Smooth muscle cell (in vitro differentiated cells): ENCODE data around the gene AOAH. TPM values are rescaled to one million over a fixed set of nuclear protein-coding genes. Genes with fewer than 3 reads are reported as not detected.

ENCODE experiments used
- DNase-seq: peaks from one replicate; lab custom pipeline; 2025; ENCODE audit not compliant: unreplicated experiment; lab: John Stamatoyannopoulos, UW
- H2AFZ ChIP-seq: fragments of 200-600 bp; sonication (generic); 2 replicates; pipeline ENCODE4 v1.6.0; 2016; ENCODE audit warnings: antibody characterized with exemption, low read depth, mild to moderate bottlenecking
- H3F3A ChIP-seq: fragments of 200-600 bp; sonication (generic); 2 replicates; pipeline ENCODE4 v1.6.0; 2017; ENCODE audit warnings: antibody characterized with exemption, low read depth
- H3K27ac ChIP-seq: fragments of 200-600 bp; sonication (generic); 2 replicates; pipeline ENCODE4 v1.5.1; 2016; ENCODE audit warnings: low read depth, mild to moderate bottlenecking
- H3K27me3 ChIP-seq: fragments of 200-600 bp; sonication (generic); 2 replicates; pipeline ENCODE4 v1.6.1; 2016; ENCODE audit warnings: low read depth, mild to moderate bottlenecking
- H3K36me3 ChIP-seq: fragments of 200-600 bp; sonication (generic); 2 replicates; pipeline ENCODE4 v1.5.1; 2016; ENCODE audit warnings: low read depth
- H3K4me1 ChIP-seq: fragments of 200-600 bp; sonication (generic); 2 replicates; pipeline ENCODE4 v1.5.1; 2016; ENCODE audit warnings: low read depth
- H3K4me2 ChIP-seq: fragments of 200-600 bp; sonication (generic); 2 replicates; pipeline ENCODE4 v1.6.0; 2016; ENCODE audit warnings: mild to moderate bottlenecking
- H3K4me3 ChIP-seq: fragments of 200-600 bp; sonication (generic); 2 replicates; pipeline ENCODE4 v1.5.1; 2016; ENCODE audit warnings: mild to moderate bottlenecking
- H3K79me2 ChIP-seq: fragments of 200-600 bp; sonication (generic); 2 replicates; pipeline ENCODE4 v1.6.0; 2016; ENCODE audit warnings: low read depth, mild to moderate bottlenecking
- H3K9ac ChIP-seq: fragments of 200-600 bp; sonication (generic); 2 replicates; pipeline ENCODE4 v1.6.0; 2016; ENCODE audit warnings: low read depth
- H3K9me3 ChIP-seq: fragments of 200-600 bp; sonication (generic); replicated peaks from 2 replicates; pipeline ENCODE4 v1.5.1; 2016; ENCODE audit warnings: low read depth
- H4K20me1 ChIP-seq: fragments of 200-600 bp; sonication (generic); 2 replicates; pipeline ENCODE4 v1.6.0; 2016; ENCODE audit warnings: low read depth
- CTCF ChIP-seq: fragments of 200-600 bp; sonication (generic); IDR thresholded peaks from 2 replicates; pipeline ENCODE4 v1.5.1; 2017; ENCODE audit warnings: borderline replicate concordance, mild to moderate bottlenecking, antibody characterized with exemption; ENCODE audit not compliant: insufficient read depth, poor library complexity, severe bottlenecking
- WGBS: methylation state at CpG from one replicate; pipeline ENCODE4 v1.1.7; 2016; ENCODE audit warnings: low lambda C conversion rate; 5-methylcytosine and 5-hydroxymethylcytosine counted together
- polyA plus RNA-seq: library from polyadenylated mRNA; unstranded; fragments of >200 nt; fragmentation: Nextera tagmentation; extraction: Ambion mirVana; gene quantifications from 2 replicates; pipeline ENCODE4 v1.2.1, GENCODE V29; 2016
- total RNA-seq: library from RNA; depleted of rRNA; stranded (reverse); fragments of >200 nt; gene quantifications from 2 replicates; pipeline ENCODE4 v1.2.3, GENCODE V29; 2014

The AOAH gene
- total and polyA plus RNA-seq, 2 experiments from 2014 or later, result not detected

- no peaks in the 10 kb centered on the region for H3F3A ChIP-seq
- H4K20me1 ChIP-seq, result no peaks in the 10 kb centered on the region
- no peaks in the 10 kb centered on the region for H3K79me2 ChIP-seq
- WGBS, result 87% methylated on average over 1 of the region's 1 CpG
- no peak overlapping the region for H3K27ac ChIP-seq
- H3K36me3 ChIP-seq, result no peaks in the 10 kb centered on the region
- DNase-seq, result no peak
- no peak overlapping the region for H3K9ac ChIP-seq
- H3K9me3 ChIP-seq, result no peaks in the 10 kb centered on the region
- H3K4me2 ChIP-seq, result no peak overlapping the region
- H3K4me1 ChIP-seq, result no peaks in the 10 kb centered on the region
- no peak overlapping the region for H3K4me3 ChIP-seq
- TF ChIP-seq CTCF, result no peak
- no peaks in the 10 kb centered on the region for H3K27me3 ChIP-seq
- no peak overlapping the region for H2AFZ ChIP-seq
Observed at GRCh38 chr7:36732806-36733205, 8.5 kb upstream of the AOAH start.

- Histone ChIP-seq H3K4me1 (no peaks in the 10 kb centered on the region), H3K4me3 (no peak overlapping the region), H3F3A (no peaks in the 10 kb centered on the region), H3K27ac (no peak overlapping the region), H4K20me1 (no peaks in the 10 kb centered on the region), H3K36me3 (no peaks in the 10 kb centered on the region), H3K79me2 (no peaks in the 10 kb centered on the region), H2AFZ (no peak overlapping the region), H3K9ac (no peak overlapping the region), H3K9me3 (no peaks in the 10 kb centered on the region), H3K4me2 (no peak overlapping the region), H3K27me3 (no peaks in the 10 kb centered on the region)
- DNase-seq, result no peak
- no peak for TF ChIP-seq CTCF
- 92% methylated on average over 2 of the region's 2 CpGs for WGBS
Observed at GRCh38 chr7:36730046-36730445, 5.8 kb upstream of the AOAH start.

GRCh38 chr7:36728143-36728542 lies 3.8 kb upstream of the AOAH start:
- H3K27me3 ChIP-seq, result no peaks in the 10 kb centered on the region
- H3F3A ChIP-seq, result no peaks in the 10 kb centered on the region
- H3K4me2 ChIP-seq, result no peak overlapping the region
- no peak overlapping the region for H3K27ac ChIP-seq
- no peak overlapping the region for H2AFZ ChIP-seq
- no peak overlapping the region for H3K4me3 ChIP-seq
- TF ChIP-seq CTCF, result no peak
- H3K36me3 ChIP-seq, result no peaks in the 10 kb centered on the region
- H4K20me1 ChIP-seq, result no peaks in the 10 kb centered on the region
- no peaks in the 10 kb centered on the region for H3K9me3 ChIP-seq
- H3K79me2 ChIP-seq, result no peaks in the 10 kb centered on the region
- no peak overlapping the region for H3K9ac ChIP-seq
- 96% methylated on average over 2 of the region's 2 CpGs for WGBS
- DNase-seq, result no peak
- no peaks in the 10 kb centered on the region for H3K4me1 ChIP-seq

GRCh38 chr7:36726806-36727503 lies 2.7 kb upstream of the AOAH start:
- Histone ChIP-seq H3K9ac (no peak overlapping the region), H4K20me1 (no peaks in the 10 kb centered on the region), H3K27me3 (no peaks in the 10 kb centered on the region), H3K27ac (no peak overlapping the region), H3K4me2 (no peak overlapping the region), H3K9me3 (no peaks in the 10 kb centered on the region), H3K4me3 (no peak overlapping the region), H2AFZ (no peak overlapping the region), H3F3A (no peaks in the 10 kb centered on the region), H3K79me2 (no peaks in the 10 kb centered on the region), H3K36me3 (no peaks in the 10 kb centered on the region), H3K4me1 (no peaks in the 10 kb centered on the region)
- WGBS, result 96% methylated on average over 4 of the region's 4 CpGs
- TF ChIP-seq CTCF, result no peak
- no peak for DNase-seq
